ENCODE data around the gene IREB2.
"Not testable (repeated sequence)": the region's sequence is repeated elsewhere in the genome, so short reads cannot be mapped to it uniquely, and the experiment has no call there.

IREB2 gene

DNA sequence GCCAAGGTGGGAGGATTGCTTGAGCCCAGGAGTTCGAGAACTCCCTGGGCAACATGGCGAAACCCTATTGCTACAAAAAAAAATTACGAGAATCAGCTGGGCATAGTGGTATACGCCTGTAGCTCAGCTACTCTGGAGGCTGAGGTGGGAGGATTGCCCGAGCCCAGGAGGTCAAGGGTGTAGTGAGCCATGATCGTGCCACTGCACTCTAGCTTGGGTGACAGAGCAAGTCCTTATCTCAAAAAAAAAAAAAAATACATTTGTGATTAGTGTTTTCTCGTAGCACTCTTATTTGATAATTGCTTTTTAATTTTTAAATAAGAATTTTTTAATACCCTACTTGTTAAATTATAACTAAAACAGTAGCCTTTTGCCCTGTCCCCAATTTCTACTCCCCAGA is 18.4 kb downstream of the IREB2 start:
- FAIRE-seq (no peak), DNase-seq (ENCODE audit: extremely low spot score, insufficient read length, low read depth) (no peak)

- DNase-seq (ENCODE audit: extremely low spot score, insufficient read length, low read depth) (no peak), FAIRE-seq (no peak)
Measured at GRCh38 chr15:78457101-78457500, 19.1 kb downstream of the IREB2 start.

DNA sequence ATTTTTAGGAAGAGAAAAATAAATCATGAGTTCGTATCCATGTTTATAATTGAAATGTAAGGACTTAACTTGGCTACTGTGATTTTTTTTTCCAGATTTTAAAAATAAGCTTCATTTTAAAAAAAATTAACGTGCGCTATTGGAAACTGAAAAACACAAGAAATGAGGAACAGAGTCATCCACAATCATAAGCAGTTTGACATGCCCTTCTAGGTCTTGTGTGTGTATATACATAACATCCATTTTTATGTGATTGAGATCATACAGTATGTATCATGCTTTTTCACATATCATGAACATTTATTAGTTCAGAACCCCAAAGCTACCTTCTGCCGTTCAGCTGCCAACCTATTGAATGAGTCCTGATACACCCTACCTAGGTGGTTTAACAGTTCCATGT is 22.7 kb downstream of the IREB2 start:
- no peak for DNase-seq (ENCODE audit: extremely low spot score, insufficient read length, low read depth)
- peak; percentile 5 for FAIRE-seq

DNA sequence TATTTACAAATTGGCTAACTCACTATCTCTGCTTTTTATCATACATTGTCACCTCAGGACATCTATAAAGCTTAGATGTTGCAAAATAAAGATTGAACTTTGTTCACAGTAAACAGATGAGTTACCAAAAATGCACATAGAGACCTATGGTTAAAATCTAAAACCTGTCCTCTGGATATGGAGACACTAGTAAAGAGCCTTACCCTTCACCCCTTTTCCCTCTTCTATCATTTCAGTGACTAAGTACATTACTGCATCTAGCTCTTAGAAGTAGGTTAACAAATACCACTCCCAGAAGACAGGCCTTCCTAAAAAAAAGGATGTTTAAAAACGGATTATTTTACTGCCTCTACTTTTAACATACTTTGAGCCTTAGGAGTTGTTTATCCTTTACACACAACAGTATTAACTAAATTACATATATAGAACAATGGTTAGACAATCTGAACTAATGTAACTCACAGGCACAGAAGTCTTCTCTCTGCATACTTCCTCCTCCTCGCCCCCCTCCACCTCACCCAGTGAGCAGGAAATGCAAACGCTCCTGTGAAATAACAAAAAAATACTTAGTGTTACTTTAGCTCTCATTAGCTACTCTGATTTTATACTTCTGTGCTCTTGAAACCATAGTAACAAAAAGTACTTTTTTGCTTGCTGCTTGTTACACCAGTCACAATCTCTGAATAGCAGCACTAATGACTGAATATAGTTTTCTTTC is 23.3 kb downstream of the IREB2 start:
- peak; percentile 36 for FAIRE-seq
- DNase-seq (ENCODE audit: extremely low spot score, insufficient read length, low read depth), result no peak

- DNase-seq (ENCODE audit: extremely low spot score, insufficient read length, low read depth) (no peak), FAIRE-seq (no peak)
Measured at GRCh38 chr15:78469031-78469430, 31.0 kb downstream of the IREB2 start.

- FAIRE-seq (no peak), DNase-seq (ENCODE audit: extremely low spot score, insufficient read length, low read depth) (no peak)
Measured at GRCh38 chr15:78477295-78477694, 39.3 kb downstream of the IREB2 start.

DNA sequence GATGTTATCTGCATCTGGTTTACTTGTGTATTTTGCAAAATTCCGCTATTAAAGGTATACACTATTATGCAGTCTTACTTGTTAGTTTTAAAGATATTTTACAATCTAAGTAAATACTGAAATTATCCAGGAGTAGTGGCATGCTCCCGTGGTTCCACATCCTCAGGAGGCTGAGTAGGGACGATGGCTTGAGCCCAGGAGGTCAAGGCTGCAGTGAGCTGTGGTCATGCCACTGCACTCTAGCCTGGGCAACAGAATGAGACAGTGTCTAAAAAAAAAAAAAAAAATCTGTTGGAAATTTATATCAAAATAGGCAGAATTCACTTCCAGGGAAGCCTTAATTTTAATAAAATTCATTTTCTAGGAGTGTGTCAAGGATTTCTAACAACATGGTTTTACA is 41.6 kb downstream of the IREB2 start:
- FAIRE-seq, result no peak
- no peak for DNase-seq (ENCODE audit: extremely low spot score, insufficient read length, low read depth)

GRCh38 chr15:78481917-78482316 is 43.9 kb downstream of the IREB2 start:
- FAIRE-seq (no peak), DNase-seq (ENCODE audit: extremely low spot score, insufficient read length, low read depth) (no peak)

DNA sequence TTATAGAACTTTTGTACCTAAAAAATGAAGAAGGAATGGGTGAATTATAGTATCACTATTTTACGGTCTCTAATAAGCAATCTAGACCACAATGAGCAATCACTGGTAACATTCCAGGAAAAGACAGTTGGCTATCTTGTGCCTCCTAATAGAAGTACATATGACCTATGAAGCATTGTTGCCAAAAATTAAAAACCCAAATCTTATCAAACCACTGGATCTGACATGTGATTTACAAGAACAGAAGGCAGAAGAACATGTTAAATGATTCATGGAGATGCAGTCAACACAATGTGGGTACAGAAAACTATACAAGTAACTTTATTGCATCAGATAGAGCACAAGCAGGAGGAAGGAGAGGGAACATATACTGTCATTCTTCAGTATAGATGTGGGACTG is 54.9 kb downstream of the IREB2 start:
- FAIRE-seq, result no peak
- DNase-seq (ENCODE audit: extremely low spot score, insufficient read length, low read depth), result no peak

GRCh38 chr15:78501857-78502256 is 63.8 kb downstream of the IREB2 start:
- DNase-seq (ENCODE audit: extremely low spot score, insufficient read length, low read depth), result no peak
- FAIRE-seq, result no peak

DNA sequence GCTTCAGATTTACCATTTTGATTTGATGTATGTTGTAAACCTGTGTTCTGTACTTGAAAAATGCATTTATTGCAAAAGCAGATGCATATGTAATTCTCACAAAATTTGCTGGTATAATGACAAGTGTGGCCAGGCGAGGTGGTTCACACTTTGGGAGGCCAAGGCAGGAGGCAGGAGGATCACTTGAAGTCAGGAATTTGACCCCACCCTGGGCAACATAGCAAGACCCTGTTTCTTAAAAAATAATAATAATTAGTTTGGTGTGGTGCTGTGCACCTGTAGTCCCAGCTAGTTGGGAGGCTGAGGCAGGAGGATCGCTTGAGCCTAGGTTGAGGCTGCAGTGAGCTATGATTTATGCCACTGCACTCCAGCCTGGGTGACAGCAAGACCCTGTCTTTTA is 64.6 kb downstream of the IREB2 start:
- FAIRE-seq, result no peak
- no peak for DNase-seq (ENCODE audit: extremely low spot score, insufficient read length, low read depth)

DNA sequence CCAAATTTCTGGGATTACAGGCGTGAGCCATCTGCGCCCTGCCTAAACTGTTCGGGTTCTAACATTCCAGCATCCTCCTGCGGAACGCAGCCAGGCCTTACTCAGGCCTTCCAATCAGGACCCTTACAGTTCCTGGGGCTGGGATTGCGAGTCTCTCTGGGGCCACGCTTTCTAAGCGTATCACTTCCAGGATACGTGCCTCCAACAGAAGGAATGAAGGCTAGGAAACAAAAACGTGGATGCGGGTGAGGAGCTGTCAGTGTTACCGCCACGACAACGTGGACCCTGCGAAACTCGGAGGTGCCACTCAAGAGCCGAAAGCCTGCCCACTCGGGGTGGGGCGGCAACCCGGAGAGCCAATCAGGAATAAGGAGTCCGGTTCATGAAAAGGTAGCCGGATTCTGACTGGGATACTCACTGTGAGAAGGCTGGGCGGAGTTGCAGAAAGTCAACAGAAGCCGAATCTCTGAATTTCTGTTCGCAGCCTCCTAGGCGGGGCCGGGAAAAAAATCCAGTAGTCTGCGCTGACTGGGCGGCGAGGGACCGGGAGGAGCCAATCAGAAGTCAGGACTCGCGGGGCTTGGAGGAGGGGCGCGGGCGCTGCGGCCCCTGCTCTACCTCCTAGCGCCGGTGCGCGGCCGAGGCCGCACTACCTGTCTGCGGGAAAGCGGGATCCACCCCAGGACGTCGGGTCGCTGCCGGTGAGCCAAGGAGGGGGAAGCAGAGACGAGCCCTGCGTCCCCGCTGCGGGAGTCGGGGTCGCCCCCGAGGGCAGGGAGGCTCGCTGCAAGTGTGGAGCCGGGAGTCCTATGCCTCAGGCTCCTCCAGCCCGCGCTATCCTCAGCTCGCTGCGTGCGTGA is 69.2 kb downstream of the IREB2 start, which contains the start of gene HYKK:
Gene HYKK (plus strand): TSS at position 607 of the 860 bp plus-strand sequence. CDS start 5,512 bp downstream, outside the sequence.
- FAIRE-seq, result peak; percentile 84
- DNase-seq (ENCODE audit: extremely low spot score, insufficient read length, low read depth), result peak; percentile 77

GRCh38 chr15:78507831-78508160 is 69.8 kb downstream of the IREB2 start:
- FAIRE-seq, result no peak

DNA sequence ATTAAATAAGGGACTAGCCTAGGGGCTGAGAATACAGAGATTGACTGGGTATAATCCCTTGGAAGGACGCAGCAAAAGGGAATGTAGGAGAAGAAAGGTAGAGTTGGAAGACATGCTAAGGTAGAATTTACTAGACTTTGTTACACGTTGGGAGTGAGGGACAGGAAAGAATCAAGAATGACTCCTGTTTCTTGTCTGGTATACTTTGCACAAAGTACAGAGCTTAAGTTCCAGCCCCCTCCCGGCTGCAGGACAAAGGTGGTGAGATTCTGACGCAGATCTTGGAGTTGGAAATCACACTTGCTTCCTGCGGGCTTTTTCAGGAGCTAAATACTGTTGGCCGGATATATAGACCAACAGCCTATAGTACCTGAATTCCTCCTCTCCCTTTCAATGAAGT is 70.3 kb downstream of the IREB2 start:
- FAIRE-seq (no peak), DNase-seq (ENCODE audit: extremely low spot score, insufficient read length, low read depth) (no peak)

More at GRCh38 chr15:78507831-78508160, 69.8 kb downstream of the IREB2 start:
- DNase-seq (ENCODE audit: extremely low spot score, insufficient read length, low read depth), result no peak

- DNase-seq (ENCODE audit: extremely low spot score, insufficient read length, low read depth) (no peak), FAIRE-seq (no peak)
Measured at GRCh38 chr15:78509726-78510312, 71.8 kb downstream of the IREB2 start.

- not testable (repeated sequence) for FAIRE-seq
Measured at GRCh38 chr15:78520035-78520434, 82.0 kb downstream of the IREB2 start.

DNA sequence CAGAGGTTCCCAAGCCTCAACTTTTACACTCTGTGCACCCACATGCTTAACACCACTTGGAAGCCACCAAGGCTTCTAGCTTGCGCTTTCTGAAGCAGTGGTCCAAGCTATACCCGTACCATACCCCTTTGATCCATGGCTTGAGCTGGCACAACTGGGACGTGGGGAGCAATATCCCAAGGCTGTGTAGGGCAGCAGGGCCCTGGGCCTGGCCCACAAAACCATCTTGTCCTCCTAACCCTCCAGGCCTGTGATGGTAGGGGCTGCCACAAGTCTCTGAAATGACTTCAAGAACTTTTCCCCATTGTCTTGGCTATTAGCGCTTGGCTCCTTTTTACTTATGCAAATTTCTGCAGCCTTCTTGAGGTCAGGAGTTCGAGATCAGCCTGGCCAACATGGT is 86.2 kb downstream of the IREB2 start:
- FAIRE-seq (no peak), DNase-seq (ENCODE audit: extremely low spot score, insufficient read length, low read depth) (no peak)

More at GRCh38 chr15:78520035-78520434, 82.0 kb downstream of the IREB2 start:
- not testable (repeated sequence) for DNase-seq (ENCODE audit: extremely low spot score, insufficient read length, low read depth)

DNA sequence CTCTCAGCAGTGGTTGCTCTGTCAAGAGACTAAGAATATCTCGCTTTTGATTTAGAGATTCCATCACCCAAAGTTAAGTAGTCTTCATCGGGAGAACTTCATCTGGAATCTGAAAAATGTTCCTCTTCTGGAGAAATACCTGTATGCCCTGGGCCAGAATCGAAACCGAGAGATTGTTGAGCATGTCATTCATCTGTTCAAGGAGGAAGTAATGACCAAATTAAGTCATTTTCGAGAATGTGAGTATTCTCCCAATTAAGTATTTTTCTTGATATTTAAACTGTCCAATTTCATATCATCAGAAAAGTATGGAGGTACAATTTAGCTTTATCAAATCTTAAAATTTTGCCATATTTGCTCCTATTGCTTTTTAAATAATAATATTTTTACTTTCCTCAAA is 89.3 kb downstream of the IREB2 start:
- no peak for FAIRE-seq
- DNase-seq (ENCODE audit: extremely low spot score, insufficient read length, low read depth), result no peak

GRCh38 chr15:78533331-78533730 is 95.3 kb downstream of the IREB2 start:
- no peak for FAIRE-seq
- no peak for DNase-seq (ENCODE audit: extremely low spot score, insufficient read length, low read depth)

- FAIRE-seq (no peak), DNase-seq (ENCODE audit: extremely low spot score, insufficient read length, low read depth) (no peak)
Measured at GRCh38 chr15:78536134-78536533, 98.1 kb downstream of the IREB2 start.
